Brain microvascular endothelial cell (primary cell): ENCODE data around the gene DBR1.

Experiments
- DNase-seq: peaks from one replicate; pipeline ENCODE4 v3.0.0-alpha.2; 2020
- H3K27ac ChIP-seq: fragments of 250-450 bp; sonication (Bioruptor Pico); 2 replicates; pipeline ENCODE4 v1.5.1; 2020; ENCODE audit warnings: mild to moderate bottlenecking, moderate library complexity
- H3K27me3 ChIP-seq: fragments of 250-450 bp; sonication (Bioruptor Pico); replicated peaks from 2 replicates; pipeline ENCODE4 v1.5.1; 2020; ENCODE audit warnings: mild to moderate bottlenecking
- H3K36me3 ChIP-seq: fragments of 250-450 bp; sonication (Bioruptor Pico); replicated peaks from 2 replicates; pipeline ENCODE4 v1.5.1; 2020; ENCODE audit warnings: mild to moderate bottlenecking
- H3K4me3 ChIP-seq: 2 replicates; pipeline ENCODE4 v1.5.1; 2011; ENCODE audit warnings: low read depth, mild to moderate bottlenecking, control low read depth, low read length, moderate library complexity
- in situ Hi-C: cut with HindIII; loops from 2 replicates; pipeline ENCODE4 v1.10.0; 2017; ENCODE audit warnings: low sequenced_read_pairs, low pct_ligation_motif_present
- TF ChIP-seq, protein P1 (sequence below): IDR thresholded peaks from 2 replicates; pipeline ENCODE4 v1.5.1; 2011; ENCODE audit warnings: low read depth, mild to moderate bottlenecking, moderate library complexity, low read length, control low read depth, inconsistent platforms; ENCODE audit errors: missing control alignments

The DBR1 gene

DNA sequence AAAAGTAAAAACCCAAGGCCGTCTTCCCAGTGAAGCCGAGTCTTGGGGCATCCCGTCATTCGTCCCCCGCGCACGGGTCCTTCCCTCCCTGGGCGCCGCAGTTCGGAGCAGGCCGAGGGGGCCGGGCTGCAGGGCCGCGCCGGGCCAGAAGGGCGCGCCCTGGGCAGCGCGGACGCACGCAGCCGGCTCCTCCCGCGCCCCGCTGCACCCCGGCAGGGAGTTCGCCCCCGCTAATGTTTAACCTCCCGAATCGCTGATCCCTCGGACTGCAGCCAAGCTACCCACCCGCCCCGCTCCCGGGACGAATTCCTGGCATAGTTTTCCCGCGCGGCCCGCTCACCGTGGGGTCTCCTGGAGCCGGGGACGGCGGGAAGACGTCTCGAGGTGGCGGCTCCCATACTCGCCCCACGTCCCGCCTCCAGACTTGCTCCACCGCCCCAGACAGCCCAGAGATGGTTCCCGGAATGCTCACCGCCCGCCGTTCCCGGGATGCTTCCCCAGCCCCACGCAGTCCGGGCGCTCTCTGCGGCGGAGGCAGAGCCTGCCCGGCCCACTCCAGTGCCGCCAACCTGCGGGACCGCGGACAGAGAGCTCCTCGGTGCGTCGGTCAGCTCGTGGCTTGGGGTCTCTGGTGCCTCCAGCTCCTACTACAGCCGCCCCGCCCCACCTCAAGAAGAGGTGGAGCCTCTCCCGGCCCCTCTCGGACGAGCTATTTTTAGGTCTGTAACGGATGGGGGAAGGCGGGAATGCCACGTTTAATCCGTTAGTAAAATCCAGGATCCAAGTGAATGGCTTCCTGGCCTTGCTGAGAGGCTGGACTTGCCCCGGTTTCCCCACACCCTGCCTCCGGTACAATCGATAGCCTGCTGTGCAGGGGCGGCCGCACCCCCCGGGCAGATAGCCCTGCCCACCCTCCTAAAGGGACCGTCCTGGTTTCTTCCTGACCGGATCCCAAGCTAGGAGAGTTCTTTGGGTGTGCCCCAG lies 59.4 kb downstream of the DBR1 start, which contains the start of gene DZIP1L:
Gene DZIP1L (minus strand): TSS at position 621 of the 984 bp plus-strand sequence. CDS start 11,637 bp downstream, outside the sequence.
- Histone ChIP-seq H3K36me3 (no peaks in the 10 kb centered on the region), H3K27me3 (no peaks in the 10 kb centered on the region), H3K4me3 (peak within 1 kb of the TSS; percentile 94), H3K27ac (peak within 1 kb of the TSS; percentile 78)
- in situ Hi-C loops: no loop called here
- TF ChIP-seq, protein P1, sequence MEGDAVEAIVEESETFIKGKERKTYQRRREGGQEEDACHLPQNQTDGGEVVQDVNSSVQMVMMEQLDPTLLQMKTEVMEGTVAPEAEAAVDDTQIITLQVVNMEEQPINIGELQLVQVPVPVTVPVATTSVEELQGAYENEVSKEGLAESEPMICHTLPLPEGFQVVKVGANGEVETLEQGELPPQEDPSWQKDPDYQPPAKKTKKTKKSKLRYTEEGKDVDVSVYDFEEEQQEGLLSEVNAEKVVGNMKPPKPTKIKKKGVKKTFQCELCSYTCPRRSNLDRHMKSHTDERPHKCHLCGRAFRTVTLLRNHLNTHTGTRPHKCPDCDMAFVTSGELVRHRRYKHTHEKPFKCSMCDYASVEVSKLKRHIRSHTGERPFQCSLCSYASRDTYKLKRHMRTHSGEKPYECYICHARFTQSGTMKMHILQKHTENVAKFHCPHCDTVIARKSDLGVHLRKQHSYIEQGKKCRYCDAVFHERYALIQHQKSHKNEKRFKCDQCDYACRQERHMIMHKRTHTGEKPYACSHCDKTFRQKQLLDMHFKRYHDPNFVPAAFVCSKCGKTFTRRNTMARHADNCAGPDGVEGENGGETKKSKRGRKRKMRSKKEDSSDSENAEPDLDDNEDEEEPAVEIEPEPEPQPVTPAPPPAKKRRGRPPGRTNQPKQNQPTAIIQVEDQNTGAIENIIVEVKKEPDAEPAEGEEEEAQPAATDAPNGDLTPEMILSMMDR: peak; percentile 25
- DNase-seq: peak; percentile 63

DNA sequence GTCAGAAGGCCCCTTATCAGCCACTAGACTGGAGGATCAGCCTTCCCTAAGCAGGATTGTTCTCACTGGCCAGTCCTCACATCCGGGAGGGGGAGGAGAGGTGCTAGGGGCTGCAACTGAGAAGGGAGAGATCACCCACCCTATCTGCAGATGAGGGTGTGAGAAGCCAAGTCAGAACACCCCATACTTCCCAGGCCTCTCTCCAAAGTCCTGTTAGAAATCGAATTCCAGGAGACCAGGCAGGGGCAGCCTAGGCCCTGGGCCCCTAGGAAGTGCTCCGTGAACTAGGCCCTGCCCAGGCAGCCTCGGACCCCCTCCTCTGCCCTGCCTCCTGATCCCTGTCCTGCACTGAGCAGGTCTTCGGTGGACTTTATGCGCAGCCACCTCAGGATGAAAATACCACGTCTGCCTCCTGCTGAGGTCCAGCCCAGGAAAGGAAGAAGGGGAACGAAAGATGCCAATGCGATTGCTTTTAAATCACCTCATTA lies 60.2 kb downstream of the DBR1 start:
- no peaks in the 10 kb centered on the region for H3K36me3 ChIP-seq
- H3K27me3 ChIP-seq: no peaks in the 10 kb centered on the region
- peak overlapping the region; percentile 78 for H3K27ac ChIP-seq
- no peak for DNase-seq
- TF ChIP-seq, protein P1: no peak
- in situ Hi-C loops: no loop called here
- H3K4me3 ChIP-seq: peak overlapping the region; percentile 94

DNA sequence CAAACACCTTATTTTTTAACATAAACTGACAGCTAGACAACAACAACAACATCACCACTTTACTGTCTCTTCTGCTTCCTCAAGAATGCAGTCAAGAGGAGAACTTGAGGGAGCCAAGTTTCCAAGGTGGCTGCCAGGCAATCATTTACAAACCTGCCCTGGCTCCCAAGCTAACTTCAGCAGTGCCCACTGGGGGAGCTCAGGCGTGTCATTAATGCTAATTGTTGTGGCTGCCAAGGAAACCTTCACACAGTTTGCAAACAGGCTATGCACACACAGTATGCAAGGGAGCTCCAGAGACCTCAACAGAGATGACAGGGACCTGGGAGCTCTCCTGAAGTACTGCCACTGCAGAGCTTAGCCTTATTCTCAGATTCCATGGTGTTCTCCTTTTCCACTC lies 61.4 kb downstream of the DBR1 start:
- no peaks in the 10 kb centered on the region for H3K36me3 ChIP-seq
- no peak overlapping the region for H3K4me3 ChIP-seq
- no peak overlapping the region for H3K27ac ChIP-seq
- H3K27me3 ChIP-seq: no peaks in the 10 kb centered on the region
- in situ Hi-C loops: no loop called here
- no peak for DNase-seq
- TF ChIP-seq, protein P1: no peak

DNA sequence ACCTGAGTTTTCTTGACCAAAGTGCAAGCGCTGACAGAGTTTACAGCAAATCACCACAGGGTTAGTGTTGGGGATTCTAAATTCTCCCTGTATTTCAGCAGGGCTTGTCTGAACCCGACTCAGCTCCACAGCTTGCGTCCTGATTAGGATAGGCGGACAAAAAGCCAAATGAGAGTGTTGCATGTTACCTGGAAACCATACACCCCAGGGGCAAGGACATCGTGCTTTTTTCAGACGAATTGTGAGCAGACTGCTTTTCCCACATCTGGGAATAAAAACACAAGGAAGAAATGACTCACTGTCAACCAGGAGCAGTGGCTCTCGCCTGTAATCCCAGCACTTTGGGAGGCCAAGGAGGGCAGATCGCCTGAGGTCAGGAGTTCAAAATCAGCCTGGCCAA lies 62.4 kb downstream of the DBR1 start:
- in situ Hi-C loops: no loop called here
- no peak for DNase-seq

More for the DNA sequence above, 62.4 kb downstream of the DBR1 start:
- Histone ChIP-seq H3K27me3 (no peaks in the 10 kb centered on the region), H3K4me3 (no peak overlapping the region), H3K36me3 (no peaks in the 10 kb centered on the region), H3K27ac (no peak overlapping the region)
- TF ChIP-seq, protein P1: no peak
